CD4-positive, alpha-beta memory T cell (primary cell): ENCODE results near the gene TANGO6. TPM values are rescaled to one million over a fixed set of nuclear protein-coding genes. Genes with fewer than 3 reads are reported as not detected.

Source experiments
- CTCF ChIA-PET: fragments of 350-600 bp; sonication (Branson Sonifier 250); formaldehyde crosslinking; loops from one replicate; lab custom pipeline; 2021; ENCODE audit warnings: inconsistent platforms; ENCODE audit not compliant: partially characterized antibody; lab: Charles Lee
- POLR2A ChIA-PET: fragments of 350-600 bp; sonication (Branson Sonifier 250); formaldehyde crosslinking; loops from one replicate; lab custom pipeline; 2021; ENCODE audit not compliant: partially characterized antibody; lab: Charles Lee
- DNase-seq, 5 donors: peaks; one replicate each; pipeline versions ENCODE4 v3.0.0 to v3.0.0-alpha.2; 2020 to 2022; ENCODE audit warnings: mixed read lengths in 1 of 5
- H3K27ac ChIP-seq: one replicate; pipeline ENCODE4 v1.7.0; 2013; ENCODE audit warnings: low read depth, low read length
- H3K27me3 ChIP-seq: 2 replicates; pipeline ENCODE4 v1.7.0; 2013; ENCODE audit warnings: mild to moderate bottlenecking, low read length, moderate library complexity; ENCODE audit not compliant: insufficient read depth
- H3K36me3 ChIP-seq: 2 replicates; pipeline ENCODE4 v1.7.0; 2013; ENCODE audit warnings: mild to moderate bottlenecking, low read length, moderate library complexity; ENCODE audit not compliant: insufficient read depth
- H3K4me1 ChIP-seq: 2 replicates; pipeline ENCODE4 v1.7.0; 2013; ENCODE audit warnings: mild to moderate bottlenecking, low read length, moderate library complexity; ENCODE audit not compliant: insufficient read depth
- H3K4me3 ChIP-seq, 2 donors: one replicate each; pipeline ENCODE4 v1.7.0; 2013; ENCODE audit warnings: low read length in 2 of 2, mild to moderate bottlenecking in 1 of 2
- H3K9me3 ChIP-seq, 2 donors: one replicate each; pipeline ENCODE4 v1.7.0; 2013; ENCODE audit warnings: low read length in 2 of 2, control low read depth in 1 of 2; ENCODE audit not compliant: control insufficient read depth in 1 of 2
- H3K27ac Mint-ChIP-seq, 7 donors: one replicate each; pipeline ENCODE4 v1.8.0; 2020 to 2021; ENCODE audit warnings: mixed read lengths in 7 of 7, mild to moderate bottlenecking in 6 of 7, inconsistent platforms in 3 of 7, moderate library complexity in 3 of 7
- H3K27me3 Mint-ChIP-seq, 2 donors: one replicate each; pipeline ENCODE4 v1.8.0; 2020 to 2021; ENCODE audit warnings: mixed read lengths in 2 of 2
- H3K36me3 Mint-ChIP-seq, 2 donors: one replicate each; pipeline ENCODE4 v1.8.0; 2020 to 2021; ENCODE audit warnings: mixed read lengths in 2 of 2, inconsistent platforms in 1 of 2, mild to moderate bottlenecking in 1 of 2
- H3K4me1 Mint-ChIP-seq, 4 donors: one replicate each; pipeline ENCODE4 v1.8.0; 2020 to 2021; ENCODE audit warnings: mixed read lengths in 4 of 4, mild to moderate bottlenecking in 1 of 4
- H3K4me3 Mint-ChIP-seq, 8 donors: one replicate each; pipeline ENCODE4 v1.8.0; 2020 to 2021; ENCODE audit warnings: mixed read lengths in 8 of 8, mild to moderate bottlenecking in 7 of 8, moderate library complexity in 6 of 8, inconsistent platforms in 3 of 8
- H3K9me3 Mint-ChIP-seq, 8 donors: one replicate each; pipeline ENCODE4 v1.8.0; 2020 to 2021; ENCODE audit warnings: mixed read lengths in 8 of 8, mild to moderate bottlenecking in 5 of 8, inconsistent platforms in 3 of 8, moderate library complexity in 1 of 8
- intact Hi-C: fragments of 100-400 bp; cut with micrococcal nuclease; formaldehyde crosslinking; loops from one replicate; pipeline ENCODE4 v1.15.1; 2023
- polyA plus RNA-seq, 2 donors: library from polyadenylated mRNA; unstranded; fragments of 300-500 nt; fragmentation: Illumina TruSeq; gene quantifications; one replicate each; pipeline ENCODE4 v1.2.3, GENCODE V29; 2021
- total RNA-seq, 2 experiments: library from RNA; stranded (reverse); gene quantifications; one replicate each; pipeline ENCODE4 v1.2.3, GENCODE V29; 2021

TANGO6 gene
- total and polyA plus RNA-seq, 4 experiments from 2014 or later = 12.2 to 38.1 (median 26.0) TPM

DNA sequence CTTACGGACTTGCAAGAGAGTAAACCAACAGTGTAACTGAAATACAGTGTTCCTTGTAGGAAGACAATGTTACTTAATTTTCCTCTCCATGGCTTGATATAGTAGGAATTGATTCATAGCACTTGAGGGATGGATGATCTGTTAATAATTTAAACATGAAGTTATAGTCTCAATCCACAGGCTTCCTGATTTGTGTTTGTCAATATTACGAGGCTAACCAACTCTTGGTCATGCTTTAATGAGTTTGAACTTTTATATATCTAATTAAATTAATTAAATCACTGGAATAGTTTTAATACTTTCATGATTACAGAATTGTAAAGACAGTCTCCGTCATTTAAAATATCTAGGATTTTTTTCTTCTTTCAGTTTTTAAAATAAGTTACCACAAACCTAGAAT, 150.1 kb downstream of the TANGO6 start:
- Histone ChIP-seq H3K9me3 (no peaks in the 10 kb centered on the region), H3K4me1 (no peaks in the 10 kb centered on the region), H3K27me3 (no peaks in the 10 kb centered on the region), H3K36me3 (no peaks in the 10 kb centered on the region), H3K27ac (no peak overlapping the region), H3K4me3 (no peak overlapping the region)
- DNase-seq = no peak
- peaks cover 15 to 26% of the 10 kb centered on the region in 2 donors for H3K36me3 Mint-ChIP-seq
- POLR2A ChIA-PET = no interaction called here
- CTCF ChIA-PET = no interaction called here
- intact Hi-C loops = no loop called here
- H3K4me1 Mint-ChIP-seq = no peaks in the 10 kb centered on the region
- no peak overlapping the region for H3K4me3 Mint-ChIP-seq
- no peaks in the 10 kb centered on the region for H3K27me3 Mint-ChIP-seq
- no peaks in the 10 kb centered on the region for H3K9me3 Mint-ChIP-seq
- H3K27ac Mint-ChIP-seq = no peak overlapping the region

DNA sequence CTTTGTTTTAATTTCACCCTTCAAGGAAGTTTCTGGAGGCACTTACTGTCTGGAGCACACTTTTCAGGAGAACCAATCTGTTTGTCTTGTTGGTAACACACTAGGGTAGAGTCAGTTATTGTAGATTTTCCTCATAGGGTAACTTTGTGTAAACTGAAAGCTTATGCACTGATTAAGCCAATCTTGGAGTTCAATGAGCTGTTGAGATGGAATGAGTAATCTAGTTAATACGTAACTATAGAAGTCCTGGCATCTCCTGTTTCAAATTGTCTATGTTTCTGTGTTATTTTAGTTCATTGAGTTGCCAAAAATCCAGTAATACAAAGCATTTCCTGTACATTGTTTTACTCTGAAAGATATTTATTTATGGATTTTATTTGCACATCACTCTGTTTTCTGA, 150.6 kb downstream of the TANGO6 start:
- no peaks in the 10 kb centered on the region for H3K4me1 ChIP-seq
- H3K27ac ChIP-seq = no peak overlapping the region
- no peaks in the 10 kb centered on the region for H3K27me3 ChIP-seq
- H3K27ac Mint-ChIP-seq = no peak overlapping the region
- H3K4me3 Mint-ChIP-seq = no peak overlapping the region
- peaks cover 15 to 25% of the 10 kb centered on the region in 2 donors for H3K36me3 Mint-ChIP-seq
- no peaks in the 10 kb centered on the region for H3K4me1 Mint-ChIP-seq
- DNase-seq = no peak
- ChIA-PET CTCF (no interaction called here), POLR2A (no interaction called here)
- H3K9me3 ChIP-seq = no peaks in the 10 kb centered on the region
- no peak overlapping the region for H3K4me3 ChIP-seq
- H3K36me3 ChIP-seq = no peaks in the 10 kb centered on the region
- H3K9me3 Mint-ChIP-seq = no peaks in the 10 kb centered on the region
- intact Hi-C loops = no loop called here
- H3K27me3 Mint-ChIP-seq = no peaks in the 10 kb centered on the region

DNA sequence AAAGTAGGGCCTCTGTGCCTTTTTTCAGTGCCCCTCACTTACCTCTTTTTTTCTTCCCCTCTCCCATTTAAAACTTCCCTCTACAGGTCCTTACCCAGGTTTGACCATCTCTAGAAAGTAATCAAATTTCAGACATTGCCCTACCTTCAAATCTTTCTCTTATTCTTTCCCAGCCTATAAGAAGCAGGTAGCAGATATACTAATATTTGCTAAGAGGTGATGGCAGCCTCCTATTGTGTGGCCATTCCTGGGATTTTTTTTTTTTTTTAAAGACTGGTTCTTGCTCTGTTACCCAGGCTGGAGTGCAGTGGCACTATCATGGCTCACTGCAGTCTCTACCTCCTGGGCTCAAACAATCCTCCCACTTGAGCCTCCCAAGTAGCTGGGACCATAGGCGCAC, 151.0 kb downstream of the TANGO6 start:
- H3K9me3 ChIP-seq = no peaks in the 10 kb centered on the region
- DNase-seq = no peak
- H3K4me1 Mint-ChIP-seq = no peaks in the 10 kb centered on the region
- H3K27ac ChIP-seq = no peak overlapping the region
- H3K27me3 ChIP-seq = no peaks in the 10 kb centered on the region
- POLR2A ChIA-PET = no interaction called here
- no peaks in the 10 kb centered on the region for H3K4me1 ChIP-seq
- H3K36me3 Mint-ChIP-seq = peaks cover 13 to 21% of the 10 kb centered on the region in 2 donors
- H3K27me3 Mint-ChIP-seq = no peaks in the 10 kb centered on the region
- intact Hi-C loops = no loop called here
- H3K36me3 ChIP-seq = no peaks in the 10 kb centered on the region
- no peak overlapping the region for H3K4me3 ChIP-seq
- CTCF ChIA-PET = no interaction called here
- H3K27ac Mint-ChIP-seq = no peak overlapping the region
- H3K4me3 Mint-ChIP-seq = no peak overlapping the region
- H3K9me3 Mint-ChIP-seq = no peaks in the 10 kb centered on the region

DNA sequence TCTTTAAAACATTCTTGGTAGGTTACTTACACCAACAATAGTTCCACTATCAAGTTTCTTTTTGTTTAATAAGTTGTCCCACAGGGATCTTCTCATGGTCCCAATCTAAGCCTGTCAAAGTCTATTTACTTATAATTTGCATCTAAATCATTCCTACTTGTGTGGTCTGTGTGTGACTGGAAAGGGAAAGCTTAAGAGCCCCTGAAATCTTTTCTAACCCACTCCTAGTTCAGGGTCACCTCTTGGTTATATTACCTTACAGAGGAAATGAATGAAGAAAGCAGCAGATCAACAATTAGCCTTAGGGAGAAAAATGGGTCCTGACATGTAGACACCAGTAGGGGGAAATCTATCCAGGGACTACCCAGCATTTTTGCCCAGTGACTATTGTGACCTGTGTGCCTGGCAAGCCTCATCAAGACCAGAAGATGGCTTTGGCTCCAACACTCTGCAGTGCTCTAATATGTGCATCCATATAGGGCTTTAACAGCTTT, 151.7 kb downstream of the TANGO6 start:
- peaks cover 12 to 17% of the 10 kb centered on the region in 2 donors for H3K36me3 Mint-ChIP-seq
- Histone ChIP-seq H3K4me1 (no peaks in the 10 kb centered on the region), H3K9me3 (no peaks in the 10 kb centered on the region), H3K27ac (no peak overlapping the region), H3K27me3 (no peaks in the 10 kb centered on the region), H3K4me3 (no peak overlapping the region), H3K36me3 (no peaks in the 10 kb centered on the region)
- no peaks in the 10 kb centered on the region for H3K4me1 Mint-ChIP-seq
- ChIA-PET CTCF (no interaction called here), POLR2A (no interaction called here)
- no peaks in the 10 kb centered on the region for H3K27me3 Mint-ChIP-seq
- no peak overlapping the region for H3K4me3 Mint-ChIP-seq
- intact Hi-C loops = no loop called here
- DNase-seq = no peak
- H3K9me3 Mint-ChIP-seq = no peaks in the 10 kb centered on the region
- no peak overlapping the region for H3K27ac Mint-ChIP-seq

DNA sequence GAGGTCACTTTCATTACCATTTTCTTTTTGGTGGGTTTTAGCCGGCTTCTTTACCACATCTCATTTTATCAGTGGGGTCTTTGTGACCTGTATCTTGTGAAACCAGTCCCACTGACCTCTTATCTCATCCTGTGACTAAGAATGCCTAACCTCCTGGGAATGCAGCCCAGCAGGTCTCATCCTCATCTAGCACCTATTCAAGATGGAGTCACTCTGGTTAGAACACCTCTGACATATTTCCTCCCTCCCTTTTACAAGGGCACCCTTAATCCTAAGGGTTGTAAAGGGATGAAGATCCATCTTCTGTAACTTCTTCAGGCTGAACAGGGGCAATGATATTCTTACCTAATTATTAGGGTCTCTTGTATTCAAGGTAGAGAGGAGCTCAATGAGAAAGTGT, 154.2 kb downstream of the TANGO6 start:
- no peaks in the 10 kb centered on the region for H3K9me3 ChIP-seq
- no peaks in the 10 kb centered on the region for H3K27me3 ChIP-seq
- Mint-ChIP-seq H3K4me3 (no peak overlapping the region), H3K4me1 (no peaks in the 10 kb centered on the region), H3K27ac (no peak overlapping the region), H3K9me3 (peaks cover 0 to 3% (median 0%) of the 10 kb centered on the region in 8 donors), H3K27me3 (no peaks in the 10 kb centered on the region), H3K36me3 (peaks cover 15 to 31% of the 10 kb centered on the region in 2 donors)
- H3K36me3 ChIP-seq = no peaks in the 10 kb centered on the region
- H3K4me3 ChIP-seq = no peak overlapping the region
- CTCF ChIA-PET = no interaction called here
- no peak for DNase-seq
- H3K4me1 ChIP-seq = no peaks in the 10 kb centered on the region
- H3K27ac ChIP-seq = no peak overlapping the region
- intact Hi-C loops = no loop called here
- POLR2A ChIA-PET = no interaction called here

DNA sequence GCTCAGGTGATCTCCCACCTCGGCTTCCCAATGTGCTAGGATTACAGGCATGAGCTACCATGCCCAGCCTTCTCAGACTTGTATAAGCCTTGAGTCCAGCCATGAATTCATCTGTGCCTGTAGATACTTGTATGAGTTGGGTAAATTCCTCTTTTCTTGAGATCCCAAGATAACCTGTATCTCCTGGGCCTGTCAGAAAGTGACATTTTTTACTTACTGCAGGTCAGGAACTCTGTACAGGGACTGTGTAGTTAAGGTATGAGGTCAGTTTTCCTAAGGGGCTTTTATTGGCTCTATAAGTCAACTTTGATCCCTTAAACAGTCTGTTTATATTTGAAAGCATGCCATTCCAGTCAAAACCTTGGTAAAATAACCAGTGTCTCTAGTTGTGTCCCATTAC, 155.8 kb downstream of the TANGO6 start:
- no peaks in the 10 kb centered on the region for H3K36me3 ChIP-seq
- Mint-ChIP-seq H3K27ac (no peak overlapping the region), H3K27me3 (no peaks in the 10 kb centered on the region), H3K36me3 (peaks cover 22 to 41% of the 10 kb centered on the region in 2 donors), H3K4me1 (no peaks in the 10 kb centered on the region), H3K9me3 (peaks cover 0 to 7% (median 3%) of the 10 kb centered on the region in 8 donors), H3K4me3 (no peak overlapping the region)
- CTCF ChIA-PET = no interaction called here
- POLR2A ChIA-PET = no interaction called here
- no peak for DNase-seq
- no peaks in the 10 kb centered on the region for H3K27me3 ChIP-seq
- no peaks in the 10 kb centered on the region for H3K9me3 ChIP-seq
- H3K4me1 ChIP-seq = no peaks in the 10 kb centered on the region
- no peak overlapping the region for H3K27ac ChIP-seq
- intact Hi-C loops = no loop called here
- H3K4me3 ChIP-seq = no peak overlapping the region

DNA sequence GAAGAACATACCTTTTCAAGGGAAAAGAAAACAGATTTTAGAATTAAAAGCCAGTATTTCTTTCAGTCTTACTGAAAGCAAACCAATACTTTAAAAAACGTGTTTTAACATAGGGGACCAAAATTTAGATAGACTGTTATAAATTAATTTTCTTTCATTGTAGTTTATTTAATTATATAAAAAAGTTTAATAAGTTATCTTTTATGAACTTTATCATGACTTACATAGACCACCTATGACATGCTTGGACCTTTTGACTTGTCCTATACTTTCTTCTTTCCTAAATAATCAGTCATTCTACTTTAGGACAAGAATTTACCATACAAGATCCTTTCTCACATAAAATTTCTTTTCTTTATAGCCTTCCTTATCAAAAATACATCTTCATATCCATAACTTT, 160.2 kb downstream of the TANGO6 start:
- intact Hi-C loops = no loop called here
- no peaks in the 10 kb centered on the region for H3K4me1 Mint-ChIP-seq

More for the DNA sequence above, 160.2 kb downstream of the TANGO6 start:
- POLR2A ChIA-PET = no interaction called here
- no peak overlapping the region for H3K27ac Mint-ChIP-seq
- no peaks in the 10 kb centered on the region for H3K27me3 ChIP-seq
- H3K4me3 ChIP-seq = no peak overlapping the region
- DNase-seq = no peak
- peaks cover 18 to 32% of the 10 kb centered on the region in 2 donors for H3K36me3 Mint-ChIP-seq
- H3K9me3 ChIP-seq = no peaks in the 10 kb centered on the region
- H3K36me3 ChIP-seq = no peaks in the 10 kb centered on the region
- no peak overlapping the region for H3K27ac ChIP-seq
- no peaks in the 10 kb centered on the region for H3K27me3 Mint-ChIP-seq
- no peak overlapping the region for H3K4me3 Mint-ChIP-seq
- CTCF ChIA-PET = interaction anchor here (1.0 kb wide), 1 partner anchor 81 kb away, joined by 3 read pairs; no protein-coding TSS in a partner anchor
- no peaks in the 10 kb centered on the region for H3K4me1 ChIP-seq
- H3K9me3 Mint-ChIP-seq = peaks cover 0 to 7% (median 3%) of the 10 kb centered on the region in 8 donors
